Measurements from ENCODE around the gene RABGEF1. TPM values are rescaled to one million over a fixed set of nuclear protein-coding genes. Genes with fewer than 3 reads are reported as not detected.
"Not testable (repeated sequence)": the region's sequence is repeated elsewhere in the genome, so short reads cannot be mapped to it uniquely, and the experiment has no call there.

Gene RABGEF1
- total RNA-seq, 1 donor from 2014 or later: 33.2 TPM

DNA sequence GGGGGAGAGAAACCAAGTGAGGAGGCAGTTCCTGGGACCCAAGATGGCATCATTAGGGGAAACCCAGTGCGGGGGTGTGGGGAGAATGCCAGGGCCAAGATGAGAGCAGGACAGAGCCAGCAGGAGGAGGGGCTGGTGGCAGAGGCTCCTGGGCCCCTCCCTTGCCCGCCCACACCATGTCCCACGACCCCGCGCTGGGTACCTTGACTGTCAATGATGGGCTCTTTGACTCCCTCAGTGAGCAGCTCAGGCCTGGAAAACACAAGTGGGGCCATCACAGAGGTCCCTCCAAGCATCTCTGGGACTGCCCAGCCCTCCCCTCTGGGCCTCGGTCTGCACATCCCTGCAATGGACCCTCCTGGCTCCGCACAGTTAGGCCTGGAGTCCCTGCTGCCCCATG is 75.4 kb downstream of the RABGEF1 start:
- Mint-ChIP-seq H3K36me3 (ENCODE audit: low read depth, unreplicated experiment) (peaks cover 10% of the 10 kb centered on the region), H3K27me3 (ENCODE audit: low read depth, unreplicated experiment) (no peaks in the 10 kb centered on the region), H3K9me3 (ENCODE audit: unreplicated experiment) (peaks cover 2% of the 10 kb centered on the region), H3K27ac (ENCODE audit: unreplicated experiment) (no peak overlapping the region), H3K4me1 (ENCODE audit: low read depth, unreplicated experiment) (no peaks in the 10 kb centered on the region), H3K4me3 (ENCODE audit: unreplicated experiment) (no peak overlapping the region)
- Histone ChIP-seq H4K20me1 (ENCODE audit: insufficient read depth, low read length) (no peaks in the 10 kb centered on the region), H3K27me3 (ENCODE audit: insufficient read depth, low read length) (no peaks in the 10 kb centered on the region), H3K4me3 (ENCODE audit: insufficient read depth, low read depth, low read length) (no peak overlapping the region), H3K4me2 (ENCODE audit: low read length) (no peak overlapping the region), H3K79me2 (ENCODE audit: insufficient read depth, low read length) (no peaks in the 10 kb centered on the region), H2AFZ (ENCODE audit: low read depth, low read length) (no peak overlapping the region), H3K9me3 (ENCODE audit: insufficient read depth, low read depth, low read length) (no peaks in the 10 kb centered on the region), H3K36me3 (ENCODE audit: insufficient read depth, low read length) (peaks cover 8% of the 10 kb centered on the region), H3K27ac (ENCODE audit: low read depth, low read length) (no peak overlapping the region), H3K4me1 (ENCODE audit: insufficient read depth, low read length) (no peaks in the 10 kb centered on the region), H3K9ac (ENCODE audit: low read length) (no peak overlapping the region)
- no peak for FAIRE-seq
- no peak for TF ChIP-seq EZH2 (IDR thresholded peaks at IDR 0.05; ENCODE audit: insufficient read depth, low read length)
- TF ChIP-seq, protein P1, sequence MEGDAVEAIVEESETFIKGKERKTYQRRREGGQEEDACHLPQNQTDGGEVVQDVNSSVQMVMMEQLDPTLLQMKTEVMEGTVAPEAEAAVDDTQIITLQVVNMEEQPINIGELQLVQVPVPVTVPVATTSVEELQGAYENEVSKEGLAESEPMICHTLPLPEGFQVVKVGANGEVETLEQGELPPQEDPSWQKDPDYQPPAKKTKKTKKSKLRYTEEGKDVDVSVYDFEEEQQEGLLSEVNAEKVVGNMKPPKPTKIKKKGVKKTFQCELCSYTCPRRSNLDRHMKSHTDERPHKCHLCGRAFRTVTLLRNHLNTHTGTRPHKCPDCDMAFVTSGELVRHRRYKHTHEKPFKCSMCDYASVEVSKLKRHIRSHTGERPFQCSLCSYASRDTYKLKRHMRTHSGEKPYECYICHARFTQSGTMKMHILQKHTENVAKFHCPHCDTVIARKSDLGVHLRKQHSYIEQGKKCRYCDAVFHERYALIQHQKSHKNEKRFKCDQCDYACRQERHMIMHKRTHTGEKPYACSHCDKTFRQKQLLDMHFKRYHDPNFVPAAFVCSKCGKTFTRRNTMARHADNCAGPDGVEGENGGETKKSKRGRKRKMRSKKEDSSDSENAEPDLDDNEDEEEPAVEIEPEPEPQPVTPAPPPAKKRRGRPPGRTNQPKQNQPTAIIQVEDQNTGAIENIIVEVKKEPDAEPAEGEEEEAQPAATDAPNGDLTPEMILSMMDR (IDR thresholded peaks at IDR 0.05; ENCODE audit: insufficient read depth, low read depth, low read length): no peak
- no peak for DNase-seq (ENCODE audit: low read depth)

- H3K27ac Mint-ChIP-seq (ENCODE audit: unreplicated experiment); H3K27ac ChIP-seq (ENCODE audit: low read depth, low read length); H3K27me3 ChIP-seq (ENCODE audit: insufficient read depth, low read length); H3K36me3 Mint-ChIP-seq (ENCODE audit: low read depth, unreplicated experiment); FAIRE-seq; H3K79me2 ChIP-seq (ENCODE audit: insufficient read depth, low read length); H3K4me1 ChIP-seq (ENCODE audit: insufficient read depth, low read length); H2AFZ ChIP-seq (ENCODE audit: low read depth, low read length); H4K20me1 ChIP-seq (ENCODE audit: insufficient read depth, low read length); H3K27me3 Mint-ChIP-seq (ENCODE audit: low read depth, unreplicated experiment); H3K9ac ChIP-seq (ENCODE audit: low read length); H3K36me3 ChIP-seq (ENCODE audit: insufficient read depth, low read length); H3K4me2 ChIP-seq (ENCODE audit: low read length); H3K9me3 ChIP-seq (ENCODE audit: insufficient read depth, low read depth, low read length); H3K4me1 Mint-ChIP-seq (ENCODE audit: low read depth, unreplicated experiment); DNase-seq (ENCODE audit: low read depth); H3K9me3 Mint-ChIP-seq (ENCODE audit: unreplicated experiment); H3K4me3 ChIP-seq (ENCODE audit: insufficient read depth, low read depth, low read length); H3K4me3 Mint-ChIP-seq (ENCODE audit: unreplicated experiment): not testable (repeated sequence)
Observed at GRCh38 chr7:66816658-66817057, 76.1 kb downstream of the RABGEF1 start.

GRCh38 chr7:66817208-66817795 is 76.8 kb downstream of the RABGEF1 start:
- H4K20me1 ChIP-seq (ENCODE audit: insufficient read depth, low read length); H2AFZ ChIP-seq (ENCODE audit: low read depth, low read length); H3K36me3 ChIP-seq (ENCODE audit: insufficient read depth, low read length); H3K9me3 ChIP-seq (ENCODE audit: insufficient read depth, low read depth, low read length); H3K79me2 ChIP-seq (ENCODE audit: insufficient read depth, low read length); H3K27ac ChIP-seq (ENCODE audit: low read depth, low read length); H3K4me1 ChIP-seq (ENCODE audit: insufficient read depth, low read length); H3K4me3 ChIP-seq (ENCODE audit: insufficient read depth, low read depth, low read length); H3K27me3 ChIP-seq (ENCODE audit: insufficient read depth, low read length); FAIRE-seq; H3K4me3 Mint-ChIP-seq (ENCODE audit: unreplicated experiment); H3K9ac ChIP-seq (ENCODE audit: low read length); H3K27ac Mint-ChIP-seq (ENCODE audit: unreplicated experiment); H3K4me2 ChIP-seq (ENCODE audit: low read length); H3K4me1 Mint-ChIP-seq (ENCODE audit: low read depth, unreplicated experiment); H3K9me3 Mint-ChIP-seq (ENCODE audit: unreplicated experiment); H3K27me3 Mint-ChIP-seq (ENCODE audit: low read depth, unreplicated experiment); DNase-seq (ENCODE audit: low read depth): not testable (repeated sequence)
- H3K36me3 Mint-ChIP-seq (ENCODE audit: low read depth, unreplicated experiment): peaks cover 10% of the 10 kb centered on the region

GRCh38 chr7:66817956-66818355 is 77.4 kb downstream of the RABGEF1 start:
- H3K4me3 ChIP-seq (ENCODE audit: insufficient read depth, low read depth, low read length); H3K27ac Mint-ChIP-seq (ENCODE audit: unreplicated experiment); H2AFZ ChIP-seq (ENCODE audit: low read depth, low read length); H3K27me3 Mint-ChIP-seq (ENCODE audit: low read depth, unreplicated experiment); H3K79me2 ChIP-seq (ENCODE audit: insufficient read depth, low read length); H3K27me3 ChIP-seq (ENCODE audit: insufficient read depth, low read length); H4K20me1 ChIP-seq (ENCODE audit: insufficient read depth, low read length); DNase-seq (ENCODE audit: low read depth); H3K9ac ChIP-seq (ENCODE audit: low read length); H3K27ac ChIP-seq (ENCODE audit: low read depth, low read length); H3K9me3 Mint-ChIP-seq (ENCODE audit: unreplicated experiment); H3K9me3 ChIP-seq (ENCODE audit: insufficient read depth, low read depth, low read length); H3K4me1 Mint-ChIP-seq (ENCODE audit: low read depth, unreplicated experiment); H3K4me2 ChIP-seq (ENCODE audit: low read length); H3K36me3 ChIP-seq (ENCODE audit: insufficient read depth, low read length); FAIRE-seq; H3K4me3 Mint-ChIP-seq (ENCODE audit: unreplicated experiment); H3K36me3 Mint-ChIP-seq (ENCODE audit: low read depth, unreplicated experiment); H3K4me1 ChIP-seq (ENCODE audit: insufficient read depth, low read length): not testable (repeated sequence)

All from astrocyte (in vitro differentiated cells and primary cell).